ENCODE results near the gene MYO5A. TPM values are rescaled to one million over a fixed set of nuclear protein-coding genes. Genes with fewer than 3 reads are reported as not detected.

Gene MYO5A
- total RNA-seq, 2 experiments from 2014 or later, result 31.8 to 42.0 TPM

- BruUV-seq (replicated peaks), result no TSS peak
- TF ChIP-seq EZH2phosphoT487 (IDR thresholded peaks at IDR 0.05; ENCODE audit: borderline replicate concordance, low read depth, low read length) (no peak), CTCF (conservative IDR thresholded peaks at IDR 0.05; ENCODE audit: low read length) (no peak)
- no peak overlapping the region for H2AFZ ChIP-seq (ENCODE audit: low read length)
- H3K79me2 ChIP-seq (ENCODE audit: insufficient read depth, low read depth, low read length), result peaks cover 100% of the 10 kb centered on the region
- peaks cover 83% of the 10 kb centered on the region for H3K36me3 ChIP-seq (ENCODE audit: insufficient read depth, low read length)
- no peak for DNase-seq (ENCODE audit: low spot score)
- intact Hi-C loops (cut with micrococcal nuclease; ENCODE audit: unreplicated experiment), result no loop called here
- CTCF ChIA-PET (ENCODE audit: unreplicated experiment), result no interaction called here
- H3K9me3 ChIP-seq (ENCODE audit: low read length), result peaks cover 18% of the 10 kb centered on the region; the same call in 1 of the 2 replicates
- H3K4me2 ChIP-seq (ENCODE audit: low read length), result no peak overlapping the region
- no peak overlapping the region for H3K27ac ChIP-seq (ENCODE audit: low read depth, low read length, poor library complexity, severe bottlenecking)
- peaks cover 25% of the 10 kb centered on the region for H3K4me1 ChIP-seq (ENCODE audit: insufficient read depth, low read length, poor library complexity, severe bottlenecking)
- no peaks in the 10 kb centered on the region for H3K9me2 ChIP-seq (ENCODE audit: insufficient read depth, low read length)
- POLR2A ChIA-PET, result interaction anchor here (0.6 to 3.3 kb wide), 10 partner anchors 9 to 376 kb away, joined by 3 to 21 read pairs (median 4); no protein-coding TSS in a partner anchor
- peaks cover 13% of the 10 kb centered on the region for H4K20me1 ChIP-seq (ENCODE audit: insufficient read depth, low read length)
- H3K4me3 ChIP-seq (ENCODE audit: low read depth, low read length, poor library complexity, severe bottlenecking), result no peak overlapping the region
These were observed 34.9 kb upstream of the MYO5A start for GRCh38 chr15:52563501-52564060.

- TF ChIP-seq CTCF (conservative IDR thresholded peaks at IDR 0.05; ENCODE audit: low read length) (no peak), EZH2phosphoT487 (IDR thresholded peaks at IDR 0.05; ENCODE audit: borderline replicate concordance, low read depth, low read length) (no peak)
- ChIA-PET POLR2A (interaction anchor here (2.1 to 2.7 kb wide), 2 partner anchors 9 to 10 kb away, joined by 6 to 14 read pairs; partner anchors contain the start of gene ARPP19), CTCF (ENCODE audit: unreplicated experiment) (no interaction called here)
- H3K9me2 ChIP-seq (ENCODE audit: insufficient read depth, low read length), result no peaks in the 10 kb centered on the region
- no peak overlapping the region for H3K27ac ChIP-seq (ENCODE audit: low read depth, low read length, poor library complexity, severe bottlenecking)
- no peaks in the 10 kb centered on the region; the same call in 1 of the 2 replicates for H4K20me1 ChIP-seq (ENCODE audit: insufficient read depth, low read length)
- no peak overlapping the region for H3K4me2 ChIP-seq (ENCODE audit: low read length)
- no peak overlapping the region for H3K4me3 ChIP-seq (ENCODE audit: low read depth, low read length, poor library complexity, severe bottlenecking)
- H3K9me3 ChIP-seq (ENCODE audit: low read length), result peaks cover 18% of the 10 kb centered on the region; the same call in 1 of the 2 replicates
- BruUV-seq (replicated peaks), result no TSS peak
- peaks cover 100% of the 10 kb centered on the region for H3K79me2 ChIP-seq (ENCODE audit: insufficient read depth, low read depth, low read length)
- H2AFZ ChIP-seq (ENCODE audit: low read length), result no peak overlapping the region
- H3K36me3 ChIP-seq (ENCODE audit: insufficient read depth, low read length), result peaks cover 96% of the 10 kb centered on the region
- DNase-seq (ENCODE audit: low spot score), result no peak
- intact Hi-C loops (cut with micrococcal nuclease; ENCODE audit: unreplicated experiment), result no loop called here
- H3K4me1 ChIP-seq (ENCODE audit: insufficient read depth, low read length, poor library complexity, severe bottlenecking), result peaks cover under 1% of the 10 kb centered on the region
These were observed 30.9 kb upstream of the MYO5A start for GRCh38 chr15:52559575-52559974.

GRCh38 chr15:52559022-52559421 lies 30.3 kb upstream of the MYO5A start:
- Histone ChIP-seq H2AFZ (ENCODE audit: low read length) (no peak overlapping the region), H3K9me3 (ENCODE audit: low read length) (peaks cover 18% of the 10 kb centered on the region; the same call in 1 of the 2 replicates), H3K27ac (ENCODE audit: low read depth, low read length, poor library complexity, severe bottlenecking) (no peak overlapping the region), H3K79me2 (ENCODE audit: insufficient read depth, low read depth, low read length) (peaks cover 100% of the 10 kb centered on the region), H4K20me1 (ENCODE audit: insufficient read depth, low read length) (no peaks in the 10 kb centered on the region; the same call in 1 of the 2 replicates), H3K9me2 (ENCODE audit: insufficient read depth, low read length) (no peaks in the 10 kb centered on the region), H3K4me1 (ENCODE audit: insufficient read depth, low read length, poor library complexity, severe bottlenecking) (peaks cover 2% of the 10 kb centered on the region), H3K36me3 (ENCODE audit: insufficient read depth, low read length) (peaks cover 96% of the 10 kb centered on the region), H3K4me3 (ENCODE audit: low read depth, low read length, poor library complexity, severe bottlenecking) (no peak overlapping the region), H3K4me2 (ENCODE audit: low read length) (no peak overlapping the region)
- CTCF ChIA-PET (ENCODE audit: unreplicated experiment), result interaction anchor here (1.0 kb wide), 1 partner anchor 256 kb away, joined by 5 read pairs; no protein-coding TSS in a partner anchor
- intact Hi-C loops (cut with micrococcal nuclease; ENCODE audit: unreplicated experiment), result no loop called here
- POLR2A ChIA-PET, result interaction anchor here (0.7 to 2.1 kb wide), 2 partner anchors 10 to 241 kb away, joined by 3 to 6 read pairs; partner anchors contain the start of gene ARPP19
- peak; percentile 55 for DNase-seq (ENCODE audit: low spot score)
- no TSS peak for BruUV-seq (replicated peaks)
- TF ChIP-seq CTCF (conservative IDR thresholded peaks at IDR 0.05; ENCODE audit: low read length) (no peak), EZH2phosphoT487 (IDR thresholded peaks at IDR 0.05; ENCODE audit: borderline replicate concordance, low read depth, low read length) (no peak)
